Measurements from ENCODE around the gene N4BP2L1.

N4BP2L1 gene

DNA sequence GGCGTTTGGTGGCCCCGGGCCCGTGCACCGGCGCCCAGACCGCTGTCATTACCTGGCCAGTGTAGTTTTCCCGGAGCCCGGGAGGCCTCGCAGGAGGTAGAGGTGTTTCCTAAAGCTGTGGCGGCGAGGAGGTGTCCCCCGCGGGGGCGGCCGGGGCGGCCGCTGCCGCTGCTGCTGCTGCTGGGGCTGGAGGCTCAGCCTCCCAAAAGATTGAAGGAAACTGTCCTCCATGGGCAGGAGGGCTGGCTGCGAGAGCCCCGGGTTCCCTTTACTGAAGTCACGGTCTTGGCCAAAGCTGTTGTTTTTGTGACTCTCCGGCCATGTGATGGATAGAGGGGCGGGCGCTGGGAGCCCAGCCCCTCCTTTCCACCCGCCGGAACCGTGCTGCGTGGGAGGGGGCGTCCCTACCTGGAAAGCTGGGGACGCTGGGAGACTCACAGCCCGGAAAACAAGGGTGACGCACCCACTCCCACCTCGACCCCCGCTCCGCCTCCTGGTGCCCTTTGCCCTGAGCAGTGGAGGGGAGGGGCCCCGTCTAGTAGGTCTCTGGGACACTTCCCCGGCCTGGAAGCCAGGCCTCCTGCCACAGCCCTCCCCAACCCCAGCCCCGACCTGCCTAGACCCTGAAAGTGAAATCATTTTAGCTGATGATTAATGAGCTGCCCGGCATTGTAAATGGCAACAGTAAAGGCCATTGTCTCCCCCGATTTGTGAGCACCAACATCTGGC lies at the start of gene N4BP2L1:
Gene N4BP2L1 (minus strand): TSS at position 279 of the 729 bp plus-strand sequence. CDS start 48 bp downstream, at position 231.
- TF ChIP-seq, protein P1, sequence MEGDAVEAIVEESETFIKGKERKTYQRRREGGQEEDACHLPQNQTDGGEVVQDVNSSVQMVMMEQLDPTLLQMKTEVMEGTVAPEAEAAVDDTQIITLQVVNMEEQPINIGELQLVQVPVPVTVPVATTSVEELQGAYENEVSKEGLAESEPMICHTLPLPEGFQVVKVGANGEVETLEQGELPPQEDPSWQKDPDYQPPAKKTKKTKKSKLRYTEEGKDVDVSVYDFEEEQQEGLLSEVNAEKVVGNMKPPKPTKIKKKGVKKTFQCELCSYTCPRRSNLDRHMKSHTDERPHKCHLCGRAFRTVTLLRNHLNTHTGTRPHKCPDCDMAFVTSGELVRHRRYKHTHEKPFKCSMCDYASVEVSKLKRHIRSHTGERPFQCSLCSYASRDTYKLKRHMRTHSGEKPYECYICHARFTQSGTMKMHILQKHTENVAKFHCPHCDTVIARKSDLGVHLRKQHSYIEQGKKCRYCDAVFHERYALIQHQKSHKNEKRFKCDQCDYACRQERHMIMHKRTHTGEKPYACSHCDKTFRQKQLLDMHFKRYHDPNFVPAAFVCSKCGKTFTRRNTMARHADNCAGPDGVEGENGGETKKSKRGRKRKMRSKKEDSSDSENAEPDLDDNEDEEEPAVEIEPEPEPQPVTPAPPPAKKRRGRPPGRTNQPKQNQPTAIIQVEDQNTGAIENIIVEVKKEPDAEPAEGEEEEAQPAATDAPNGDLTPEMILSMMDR (conservative IDR thresholded peaks at IDR 0.05; ENCODE audit: control insufficient read depth, insufficient read depth, low read depth, low read length) = no peak
- DNase-seq (ENCODE audit: low read depth) = peak; percentile 37
- peak within 1 kb of the TSS; percentile 58 for H3K4me3 ChIP-seq (ENCODE audit: control insufficient read depth, low read depth, low read length)

DNA sequence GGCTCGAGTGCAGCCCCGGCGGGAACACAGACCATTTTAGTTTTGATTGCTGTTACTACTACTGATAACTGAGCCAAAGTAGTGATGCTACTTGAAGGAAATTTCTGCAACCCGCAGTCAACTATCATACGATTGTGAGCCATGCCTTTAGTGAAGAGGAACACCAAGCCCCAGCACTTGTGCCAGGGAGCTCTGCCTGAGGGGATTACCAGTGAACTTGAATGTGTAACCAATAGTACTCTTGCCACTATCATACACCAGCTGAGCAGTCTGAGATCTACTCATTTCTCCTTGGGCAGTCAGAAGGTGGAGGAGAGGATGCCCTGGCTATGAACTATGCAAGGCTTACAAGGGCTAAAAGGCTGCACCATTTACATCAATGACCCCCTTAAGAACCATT lies 49.0 kb upstream of the N4BP2L1 start:
- TF ChIP-seq, protein P1 (conservative IDR thresholded peaks at IDR 0.05; ENCODE audit: control insufficient read depth, insufficient read depth, low read depth, low read length) = no peak
- DNase-seq (ENCODE audit: low read depth) = no peak
- H3K4me3 ChIP-seq (ENCODE audit: control insufficient read depth, low read depth, low read length) = no peak overlapping the region

DNA sequence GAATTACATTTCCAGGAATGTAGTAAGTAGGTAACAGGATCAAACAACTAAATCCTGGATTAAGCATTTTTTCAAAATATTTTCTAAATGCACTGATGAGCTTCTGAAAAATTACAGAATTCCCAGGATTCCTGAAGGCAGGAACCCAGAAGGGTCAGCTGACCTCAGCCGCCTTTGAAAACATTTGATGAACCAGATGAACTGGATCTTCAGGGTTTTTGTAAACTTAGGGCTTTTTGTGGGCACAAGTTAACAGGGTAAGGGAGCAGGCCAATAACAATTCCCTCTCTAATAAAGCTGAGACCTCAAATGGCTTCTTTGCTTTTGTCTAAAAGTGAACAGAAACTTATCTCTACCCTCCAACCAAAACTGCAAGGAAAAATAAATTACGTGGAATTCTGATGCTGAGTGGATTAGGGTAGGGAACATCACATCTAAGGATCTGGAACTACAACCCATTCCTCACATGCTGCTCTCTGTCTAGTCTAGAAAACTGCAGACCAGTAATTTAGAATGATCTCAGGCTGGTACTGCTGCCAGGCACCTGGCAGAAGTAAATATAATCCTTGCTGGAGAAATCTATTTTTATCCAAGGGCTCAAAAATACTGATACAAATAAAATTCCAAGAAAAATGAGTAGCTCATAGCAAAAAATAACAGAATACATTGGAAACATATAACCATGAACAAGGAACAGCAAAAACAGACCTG lies 48.2 kb upstream of the N4BP2L1 start:
- no peak for DNase-seq (ENCODE audit: low read depth)
- H3K4me3 ChIP-seq (ENCODE audit: control insufficient read depth, low read depth, low read length) = no peak overlapping the region
- TF ChIP-seq, protein P1 (conservative IDR thresholded peaks at IDR 0.05; ENCODE audit: control insufficient read depth, insufficient read depth, low read depth, low read length) = no peak

DNA sequence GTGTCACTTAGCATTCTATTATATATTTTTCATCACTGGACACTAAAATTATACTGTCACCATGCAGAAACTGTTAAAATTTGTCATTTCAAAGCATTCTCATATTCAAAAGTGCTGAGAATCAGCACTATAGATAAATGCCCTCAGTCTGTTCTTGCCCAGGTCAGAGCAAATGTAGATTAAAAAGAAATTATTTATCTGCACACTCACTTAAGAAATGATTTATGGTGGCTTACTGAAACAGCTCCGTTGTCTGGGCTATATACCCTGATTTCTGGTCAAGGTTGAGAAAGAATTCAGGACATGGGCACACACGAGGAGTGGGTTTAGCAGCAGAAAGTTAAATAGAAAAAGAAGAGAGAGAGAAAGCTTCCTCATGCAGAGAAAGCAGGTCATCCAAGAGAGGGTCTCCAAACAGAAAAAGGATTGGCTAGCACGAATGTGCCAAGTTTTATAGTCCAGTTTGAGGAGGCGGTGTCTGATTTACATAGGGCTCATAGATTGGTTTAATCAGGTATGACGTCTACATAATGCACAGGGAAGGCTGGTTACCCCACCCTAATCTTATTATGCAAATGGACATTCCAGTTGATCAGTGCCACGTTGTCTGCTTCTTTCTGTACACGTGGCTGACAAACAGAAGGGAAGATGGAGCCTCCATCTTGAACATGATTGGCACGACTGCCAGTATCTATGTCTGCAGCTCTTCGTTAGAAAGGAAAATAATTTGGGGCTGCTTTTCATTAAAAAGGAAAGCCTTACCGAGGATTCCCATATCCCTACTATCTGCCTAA lies 47.3 kb upstream of the N4BP2L1 start:
- no peak for DNase-seq (ENCODE audit: low read depth)
- TF ChIP-seq, protein P1 (conservative IDR thresholded peaks at IDR 0.05; ENCODE audit: control insufficient read depth, insufficient read depth, low read depth, low read length) = no peak
- no peak overlapping the region for H3K4me3 ChIP-seq (ENCODE audit: control insufficient read depth, low read depth, low read length)

DNA sequence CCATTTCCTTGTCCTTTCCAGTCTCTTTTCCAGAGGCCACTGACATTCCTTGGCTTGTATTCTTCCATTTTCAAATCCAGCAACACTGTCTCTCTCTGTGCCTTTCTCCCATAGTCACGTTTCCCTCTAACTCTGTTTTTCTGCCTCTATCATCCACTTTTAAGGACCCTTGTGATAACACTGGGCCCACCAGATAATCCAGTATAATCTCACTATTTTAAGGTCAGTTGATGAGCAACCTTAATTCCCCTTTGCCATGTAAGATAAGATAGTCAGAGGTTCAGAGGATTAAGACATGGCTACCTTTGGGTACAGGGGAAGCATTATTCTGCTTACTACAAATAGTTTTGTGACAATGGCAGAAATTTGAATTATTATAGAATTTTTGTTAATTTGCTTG lies 45.7 kb upstream of the N4BP2L1 start:
- no peak overlapping the region for H3K4me3 ChIP-seq (ENCODE audit: control insufficient read depth, low read depth, low read length)
- TF ChIP-seq, protein P1 (conservative IDR thresholded peaks at IDR 0.05; ENCODE audit: control insufficient read depth, insufficient read depth, low read depth, low read length) = no peak
- DNase-seq (ENCODE audit: low read depth) = no peak

DNA sequence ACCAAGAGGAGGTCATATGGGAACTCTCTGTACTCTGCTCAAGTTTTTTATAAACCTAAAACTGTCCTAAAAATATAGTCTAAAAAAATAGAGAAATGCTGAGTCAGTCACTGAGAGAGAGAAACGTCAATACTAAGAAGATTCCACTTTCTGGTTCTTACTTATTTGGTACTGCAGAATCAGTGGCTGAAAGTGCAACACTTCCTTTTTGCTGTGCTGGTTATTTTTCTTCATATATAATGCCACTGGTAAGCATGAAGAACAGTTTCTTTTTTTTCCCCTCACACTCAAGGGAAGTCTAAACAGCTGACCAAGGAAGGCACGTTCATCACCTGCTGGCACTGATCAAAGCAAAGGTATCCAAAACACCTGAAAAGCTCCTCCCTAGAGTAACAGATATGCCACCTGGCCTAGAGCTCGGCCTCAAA lies 44.3 kb upstream of the N4BP2L1 start:
- DNase-seq (ENCODE audit: low read depth) = peak; percentile 5
- H3K4me3 ChIP-seq (ENCODE audit: control insufficient read depth, low read depth, low read length) = no peak overlapping the region
- TF ChIP-seq, protein P1 (conservative IDR thresholded peaks at IDR 0.05; ENCODE audit: control insufficient read depth, insufficient read depth, low read depth, low read length) = no peak

Data from fibroblast of mammary gland (primary cell).